Breast epithelium (tissue), 3 donors: Measurements from ENCODE around the gene HCFC1.

Source experiments
- CTCF ChIP-seq, 3 donors: fragments of 450-650 bp; IDR thresholded peaks; one replicate each; pipeline ENCODE4 v1.5.1; 2016 to 2017; ENCODE audit warnings: antibody characterized with exemption in 3 of 3, mild to moderate bottlenecking in 3 of 3, moderate library complexity in 3 of 3
- POLR2A ChIP-seq: fragments of 450-650 bp; IDR thresholded peaks from one replicate; pipeline ENCODE4 v1.6.1; 2016; ENCODE audit warnings: antibody characterized with exemption, mild to moderate bottlenecking, moderate library complexity

- no peak for TF ChIP-seq POLR2A
- no peak for TF ChIP-seq CTCF (IDR thresholded peaks at IDR 0.05)
These were observed 19.5 kb upstream of the HCFC1 start for GRCh38 chrX:153991013-153991580.
